ENCODE measurements around the gene TBC1D2.

TBC1D2 gene

DNA sequence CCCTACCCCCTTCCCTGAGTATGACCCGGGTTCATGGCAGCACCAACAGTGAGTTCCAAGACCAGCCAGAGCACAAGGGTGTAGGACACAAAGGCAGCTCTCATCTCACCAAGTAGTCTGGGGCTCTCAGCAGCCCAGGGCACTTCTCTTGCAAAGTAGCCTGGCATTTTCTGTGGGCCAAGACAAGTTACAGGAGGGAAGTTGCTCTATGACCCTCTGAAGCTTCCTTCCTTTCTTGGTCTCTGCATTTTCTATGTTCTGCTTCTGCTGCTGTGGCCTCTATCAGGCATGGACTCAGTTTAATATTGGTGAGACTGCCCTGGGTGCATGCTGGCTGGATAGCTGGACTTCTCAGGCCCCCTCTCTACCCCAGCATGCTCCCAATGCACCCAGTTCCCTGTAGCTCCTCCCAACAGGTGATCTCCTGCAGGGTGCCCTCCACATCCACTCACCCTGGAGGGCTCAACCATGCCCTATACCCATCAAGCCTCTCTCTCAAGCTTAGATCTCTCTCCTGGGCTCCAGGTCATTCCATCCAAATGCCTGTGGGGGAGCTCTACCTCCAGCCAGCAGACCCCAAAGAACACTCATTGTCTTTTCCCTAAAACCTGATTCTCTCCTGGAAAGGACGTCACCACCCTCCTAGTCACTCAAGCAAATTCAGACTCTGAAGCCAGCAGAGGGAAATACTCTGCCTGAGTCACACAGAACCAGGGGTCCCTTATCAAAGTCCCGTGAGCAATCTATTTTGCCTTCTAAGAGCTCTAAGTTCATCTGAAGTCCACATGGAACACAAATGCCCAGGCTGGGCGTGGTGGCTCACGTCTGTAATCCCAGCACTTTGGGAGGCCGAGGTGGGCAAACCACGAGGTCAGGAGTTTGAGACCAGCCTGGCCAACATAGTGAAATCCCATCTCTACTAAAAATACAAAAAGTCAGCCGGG is 13.8 kb downstream of the TBC1D2 start:
- Histone ChIP-seq H3K4me3 (ENCODE audit: low read depth, low read length, poor library complexity, severe bottlenecking) (no peak overlapping the region), H4K20me1 (ENCODE audit: insufficient read depth, low read length) (no peaks in the 10 kb centered on the region), H3K9ac (ENCODE audit: low read length) (no peak overlapping the region), H3K4me2 (ENCODE audit: low read length) (no peak overlapping the region), H3K27me3 (ENCODE audit: insufficient read depth, low read length) (no peaks in the 10 kb centered on the region), H3K27ac (ENCODE audit: low read depth, low read length, poor library complexity, severe bottlenecking) (no peak overlapping the region), H3F3A (ENCODE audit: insufficient read depth, low read length) (no peaks in the 10 kb centered on the region), H3K36me3 (ENCODE audit: insufficient read depth, low read length) (no peaks in the 10 kb centered on the region), H3K9me2 (ENCODE audit: low read depth, low read length) (no peaks in the 10 kb centered on the region), H3K79me2 (ENCODE audit: insufficient read depth, low read length) (no peaks in the 10 kb centered on the region), H3K4me1 (ENCODE audit: insufficient read depth, low read length, severe bottlenecking) (no peaks in the 10 kb centered on the region), H2AFZ (ENCODE audit: low read length) (no peak overlapping the region), H3K9me3 (ENCODE audit: low read length) (no peaks in the 10 kb centered on the region)
- TF ChIP-seq EZH2 (IDR thresholded peaks at IDR 0.05; ENCODE audit: borderline replicate concordance, low read length) (no peak), CTCF (IDR thresholded peaks at IDR 0.05; ENCODE audit: low read length) (peak; percentile 12; the same call in 1 of the 2 replicates)

GRCh38 chr9:98240475-98240874 is 15.0 kb downstream of the TBC1D2 start:
- Histone ChIP-seq H3K4me3 (ENCODE audit: low read depth, low read length, poor library complexity, severe bottlenecking) (no peak overlapping the region), H3K4me2 (ENCODE audit: low read length) (no peak overlapping the region), H3K9ac (ENCODE audit: low read length) (no peak overlapping the region), H3K79me2 (ENCODE audit: insufficient read depth, low read length) (no peaks in the 10 kb centered on the region), H3K27me3 (ENCODE audit: insufficient read depth, low read length) (no peaks in the 10 kb centered on the region), H3K9me2 (ENCODE audit: low read depth, low read length) (no peaks in the 10 kb centered on the region), H2AFZ (ENCODE audit: low read length) (no peak overlapping the region), H3K27ac (ENCODE audit: low read depth, low read length, poor library complexity, severe bottlenecking) (no peak overlapping the region), H3F3A (ENCODE audit: insufficient read depth, low read length) (no peaks in the 10 kb centered on the region), H4K20me1 (ENCODE audit: insufficient read depth, low read length) (no peaks in the 10 kb centered on the region), H3K9me3 (ENCODE audit: low read length) (no peaks in the 10 kb centered on the region), H3K36me3 (ENCODE audit: insufficient read depth, low read length) (no peaks in the 10 kb centered on the region), H3K4me1 (ENCODE audit: insufficient read depth, low read length, severe bottlenecking) (no peaks in the 10 kb centered on the region)
- no peak for TF ChIP-seq CTCF (IDR thresholded peaks at IDR 0.05; ENCODE audit: low read length)
- TF ChIP-seq EZH2 (IDR thresholded peaks at IDR 0.05; ENCODE audit: borderline replicate concordance, low read length), result no peak

GRCh38 chr9:98236901-98237487 is 18.5 kb downstream of the TBC1D2 start:
- H3K36me3 ChIP-seq (ENCODE audit: insufficient read depth, low read length), result no peaks in the 10 kb centered on the region
- no peaks in the 10 kb centered on the region for H3K79me2 ChIP-seq (ENCODE audit: insufficient read depth, low read length)
- H4K20me1 ChIP-seq (ENCODE audit: insufficient read depth, low read length), result no peaks in the 10 kb centered on the region
- H3K9me2 ChIP-seq (ENCODE audit: low read depth, low read length), result no peaks in the 10 kb centered on the region
- no peak overlapping the region for H3K4me2 ChIP-seq (ENCODE audit: low read length)
- no peak overlapping the region for H3K27ac ChIP-seq (ENCODE audit: low read depth, low read length, poor library complexity, severe bottlenecking)
- H3K27me3 ChIP-seq (ENCODE audit: insufficient read depth, low read length), result no peaks in the 10 kb centered on the region
- no peak overlapping the region for H3K9ac ChIP-seq (ENCODE audit: low read length)
- H3K4me1 ChIP-seq (ENCODE audit: insufficient read depth, low read length, severe bottlenecking), result no peaks in the 10 kb centered on the region
- H3K9me3 ChIP-seq (ENCODE audit: low read length), result no peaks in the 10 kb centered on the region
- H3F3A ChIP-seq (ENCODE audit: insufficient read depth, low read length), result no peaks in the 10 kb centered on the region
- TF ChIP-seq EZH2 (IDR thresholded peaks at IDR 0.05; ENCODE audit: borderline replicate concordance, low read length), result no peak
- no peak for TF ChIP-seq CTCF (IDR thresholded peaks at IDR 0.05; ENCODE audit: low read length)
- no peak overlapping the region for H2AFZ ChIP-seq (ENCODE audit: low read length)
- no peak overlapping the region for H3K4me3 ChIP-seq (ENCODE audit: low read depth, low read length, poor library complexity, severe bottlenecking)
